GM19238 (cell line): Measurements from ENCODE around the gene CD2BP2.

Experiments
- DNase-seq: peaks from one replicate; pipeline ENCODE4 v3.0.0; 2011; ENCODE audit warnings: low spot score; ENCODE audit not compliant: insufficient read length

Gene CD2BP2

DNA sequence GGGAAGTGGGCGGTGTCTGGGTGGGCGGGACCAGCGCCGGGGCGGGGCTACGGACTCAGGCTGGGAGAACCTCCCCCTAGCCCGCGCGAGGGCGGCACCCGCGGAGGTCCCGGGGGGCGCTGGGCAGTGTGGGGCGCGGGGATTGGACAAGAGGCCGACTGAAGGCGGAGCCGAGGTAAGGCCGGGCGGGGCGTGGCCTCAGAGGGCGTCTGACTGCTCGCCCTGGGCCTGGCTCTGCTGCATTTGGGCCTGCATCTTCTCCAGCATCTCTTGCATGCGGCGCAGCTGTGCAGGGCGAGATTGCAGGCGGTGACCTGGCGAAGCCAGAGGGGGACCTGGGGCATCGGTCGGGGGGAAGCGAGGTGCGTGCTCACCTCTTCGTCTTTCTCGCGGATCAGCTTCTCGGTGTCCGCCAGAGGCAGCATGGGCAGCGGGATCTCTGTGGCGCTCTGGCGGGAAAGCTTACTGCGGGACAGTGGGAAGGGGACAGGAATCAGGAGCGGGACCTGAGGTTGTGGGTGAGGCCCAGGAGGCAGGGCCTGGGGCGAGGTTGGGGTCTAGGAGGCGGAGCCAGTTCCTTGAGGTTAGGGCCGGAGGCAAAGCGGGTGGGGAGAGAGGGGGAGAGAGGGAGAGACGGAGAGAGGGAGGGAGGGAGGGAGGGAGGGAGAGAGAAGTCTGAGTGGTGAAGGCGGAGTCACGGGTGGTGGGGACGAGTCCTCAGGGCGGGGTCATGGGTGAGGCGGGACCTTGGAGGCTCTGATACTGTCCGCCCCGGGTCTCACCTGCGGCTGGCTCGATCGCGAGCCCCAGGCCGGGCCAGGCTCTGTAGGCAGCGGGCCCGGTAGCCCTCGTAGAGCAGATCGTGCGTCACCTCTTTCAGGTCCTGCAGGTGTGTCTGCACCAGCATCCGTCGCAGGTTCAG is 23.4 kb upstream of the CD2BP2 start:
- DNase-seq: peak; percentile 95

DNA sequence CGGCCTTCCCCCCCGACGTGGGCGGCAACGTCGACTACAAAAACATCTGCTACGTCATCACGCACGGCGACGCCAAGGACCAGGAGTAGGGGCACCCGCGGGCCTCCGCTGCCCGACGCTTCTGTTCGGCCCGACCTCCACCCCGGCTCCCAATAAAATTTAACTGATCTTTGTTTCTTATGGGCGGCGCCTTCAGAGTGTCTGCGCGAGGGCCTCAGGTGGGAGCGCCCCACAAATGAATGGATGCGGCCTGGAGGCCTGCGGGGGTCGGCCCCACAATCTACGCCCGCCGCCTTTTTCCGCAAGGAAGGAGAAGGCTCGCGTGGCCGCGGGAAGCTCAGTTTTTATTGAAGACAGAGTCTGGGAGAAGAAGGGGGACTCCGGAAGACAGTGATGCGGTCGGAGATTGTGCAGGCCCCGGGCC is 22.7 kb upstream of the CD2BP2 start:
- DNase-seq: peak; percentile 70

DNA sequence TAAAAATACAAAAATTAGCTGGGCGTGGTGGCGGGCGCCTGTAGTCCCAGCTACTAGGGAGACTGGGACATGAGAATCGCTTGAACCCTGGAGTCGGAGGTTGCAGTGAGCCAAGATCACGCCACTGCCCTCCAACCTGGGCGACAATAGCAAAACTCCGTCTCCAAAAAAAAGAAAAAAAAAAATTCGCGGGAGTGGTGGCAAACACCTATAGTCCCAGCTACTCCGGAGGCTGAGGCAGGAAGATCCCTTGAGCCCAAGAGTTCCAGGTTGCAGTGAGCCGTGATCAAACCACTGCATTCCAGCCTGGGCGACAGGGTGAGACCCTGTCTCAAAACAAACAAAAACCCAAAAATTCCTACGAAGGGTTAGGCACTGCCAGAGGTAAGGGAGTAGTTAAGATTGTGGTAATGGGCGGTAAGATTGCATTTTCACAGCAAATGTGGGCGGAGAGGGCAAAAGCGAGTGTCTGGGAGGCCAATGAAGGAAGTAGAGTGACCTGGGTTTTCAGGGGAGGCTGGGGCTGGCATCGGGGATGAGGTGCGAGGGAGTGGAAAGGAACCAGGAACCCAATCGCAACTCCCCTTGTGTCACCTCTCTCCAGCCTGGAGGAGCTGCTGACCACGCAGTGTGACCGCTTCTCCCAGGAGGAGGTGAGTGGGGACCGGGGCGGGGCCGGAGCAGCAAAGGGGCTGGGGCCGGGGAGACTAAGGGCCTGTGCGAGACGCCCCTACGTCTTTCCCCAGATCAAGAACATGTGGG is 22.1 kb upstream of the CD2BP2 start:
- DNase-seq: no peak

DNA sequence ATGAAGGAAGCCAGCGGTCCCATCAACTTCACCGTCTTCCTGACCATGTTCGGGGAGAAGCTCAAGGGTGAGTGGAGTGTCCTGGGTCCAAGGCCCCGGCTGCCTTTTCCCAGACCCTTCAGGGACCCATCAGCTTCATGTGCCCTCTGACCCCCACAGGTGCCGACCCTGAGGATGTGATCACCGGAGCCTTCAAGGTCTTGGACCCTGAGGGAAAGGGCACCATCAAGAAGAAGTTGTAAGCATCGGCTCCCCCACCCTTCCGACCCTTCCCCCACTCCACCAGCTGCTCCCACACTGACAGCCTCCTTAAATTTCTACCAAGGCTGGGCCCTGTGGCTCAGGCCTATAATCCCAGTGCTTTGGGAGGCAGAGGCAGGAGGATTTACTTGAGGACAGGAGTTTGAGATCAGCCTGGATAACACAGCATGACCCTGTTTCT is 21.4 kb upstream of the CD2BP2 start:
- DNase-seq: no peak

DNA sequence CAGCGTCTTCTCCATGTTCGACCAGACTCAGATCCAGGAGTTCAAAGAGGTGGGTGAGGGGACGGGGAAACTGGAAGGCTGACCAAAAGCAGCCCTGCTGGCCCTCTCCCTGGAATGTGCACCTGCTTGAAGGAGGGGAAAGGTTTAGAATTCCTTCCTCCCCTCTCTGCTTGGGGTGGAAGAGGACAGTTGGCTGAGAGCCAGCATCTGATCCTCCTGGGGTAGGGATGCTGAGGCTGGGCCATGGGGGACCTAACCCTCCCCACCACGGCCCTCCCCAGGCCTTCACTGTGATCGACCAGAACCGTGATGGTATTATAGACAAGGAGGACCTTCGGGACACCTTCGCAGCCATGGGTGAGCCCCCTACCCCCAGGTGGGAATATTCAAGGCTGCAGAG is 20.8 kb upstream of the CD2BP2 start:
- no peak for DNase-seq

DNA sequence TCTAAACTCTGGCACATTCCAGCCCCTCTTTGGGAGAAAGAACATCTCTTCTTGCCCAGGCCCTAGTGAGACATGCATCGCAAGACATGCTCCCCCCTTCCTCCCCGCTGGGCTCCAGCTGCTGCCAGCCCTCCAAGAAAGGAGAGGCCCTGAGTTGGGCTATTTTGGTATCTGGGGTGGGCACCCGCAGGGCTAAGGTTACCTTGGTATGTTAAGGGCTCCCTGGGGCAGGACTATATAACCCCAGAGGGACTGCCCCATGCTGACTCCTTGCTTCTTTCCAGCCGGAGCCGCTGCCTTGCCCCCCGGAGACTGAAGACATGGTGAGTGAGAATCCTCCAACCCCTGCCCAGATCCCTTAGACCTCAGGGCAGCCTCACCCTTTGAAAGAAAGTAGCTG is 19.4 kb upstream of the CD2BP2 start, which contains the start of gene MYL11:
MYL11 (plus strand) TSS at position 265 of the 400 bp plus-strand sequence; CDS start at position 321, 56 bp downstream.
- no peak for DNase-seq

DNA sequence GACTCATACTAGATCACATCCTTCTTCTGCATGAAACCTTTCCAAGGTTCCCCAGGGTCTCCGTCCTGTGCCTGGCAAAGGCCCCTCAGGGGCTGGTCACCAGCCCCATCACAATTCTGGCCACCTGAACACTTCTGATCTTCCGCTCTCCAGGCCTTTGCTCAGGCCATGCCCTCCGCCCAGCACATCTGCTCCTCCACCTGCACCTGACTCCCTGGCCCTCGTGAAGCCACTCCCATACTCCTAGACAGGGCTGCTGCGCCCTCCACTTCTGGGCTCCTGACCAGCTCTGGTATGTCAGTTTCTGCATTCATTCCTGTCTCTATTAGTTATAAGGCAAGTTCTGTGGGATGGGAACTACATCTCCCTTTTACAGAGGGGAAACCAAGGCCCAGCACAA is 17.6 kb upstream of the CD2BP2 start:
- no peak for DNase-seq

DNA sequence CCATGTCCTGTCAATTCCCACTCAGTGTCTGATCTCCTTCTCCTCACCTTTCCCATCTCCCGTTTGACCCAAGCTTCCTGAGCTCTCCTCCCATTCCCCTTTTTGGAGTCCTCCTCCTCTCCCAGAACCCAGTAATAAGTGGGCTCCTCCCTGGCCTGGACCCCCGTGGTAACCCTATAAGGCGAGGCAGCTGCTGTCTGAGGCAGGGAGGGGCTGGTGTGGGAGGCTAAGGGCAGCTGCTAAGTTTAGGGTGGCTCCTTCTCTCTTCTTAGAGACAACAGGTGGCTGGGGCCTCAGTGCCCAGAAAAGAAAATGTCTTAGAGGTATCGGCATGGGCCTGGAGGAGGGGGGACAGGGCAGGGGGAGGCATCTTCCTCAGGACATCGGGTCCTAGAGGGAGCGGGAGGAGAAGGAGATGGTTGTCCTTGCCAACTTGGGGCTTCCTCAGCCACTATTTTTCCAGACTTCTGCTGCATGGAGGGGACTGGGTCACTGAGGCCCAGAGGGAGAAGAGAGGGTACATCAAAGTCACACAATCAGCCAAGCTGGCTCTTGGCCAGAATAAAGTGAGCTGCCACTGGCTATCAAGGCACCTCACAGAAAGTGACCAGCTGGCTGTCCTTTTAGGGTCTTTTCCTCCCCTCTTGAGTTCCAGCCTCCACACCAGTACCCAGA is 17.1 kb upstream of the CD2BP2 start:
- no peak for DNase-seq

DNA sequence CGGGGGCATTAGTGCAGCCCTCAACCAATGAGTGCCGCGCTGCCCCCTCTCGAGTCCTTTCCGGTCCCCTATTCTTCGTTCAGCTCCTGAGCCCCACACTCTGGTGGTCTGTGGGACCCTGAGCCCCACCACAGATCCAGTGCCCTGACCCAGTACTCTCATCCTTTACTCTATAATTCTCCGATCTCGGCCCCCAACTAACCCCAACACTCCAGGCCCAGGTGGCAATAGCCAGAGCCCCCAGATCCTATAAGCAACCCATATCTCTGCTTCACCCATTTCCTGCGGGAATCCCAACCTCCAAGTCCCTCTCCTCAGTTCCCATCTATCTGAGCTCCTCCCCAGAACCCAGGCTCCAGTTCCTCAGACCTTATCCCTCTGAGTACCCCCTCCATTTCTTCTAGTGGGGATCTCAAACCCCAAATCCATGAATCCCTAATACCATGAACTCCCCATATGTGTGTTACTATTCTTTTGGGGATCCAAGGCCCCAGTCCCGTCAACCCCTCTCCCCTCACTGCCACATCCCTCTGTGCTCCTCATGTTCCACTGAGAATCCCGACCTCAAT is 16.2 kb upstream of the CD2BP2 start:
- no peak for DNase-seq

DNA sequence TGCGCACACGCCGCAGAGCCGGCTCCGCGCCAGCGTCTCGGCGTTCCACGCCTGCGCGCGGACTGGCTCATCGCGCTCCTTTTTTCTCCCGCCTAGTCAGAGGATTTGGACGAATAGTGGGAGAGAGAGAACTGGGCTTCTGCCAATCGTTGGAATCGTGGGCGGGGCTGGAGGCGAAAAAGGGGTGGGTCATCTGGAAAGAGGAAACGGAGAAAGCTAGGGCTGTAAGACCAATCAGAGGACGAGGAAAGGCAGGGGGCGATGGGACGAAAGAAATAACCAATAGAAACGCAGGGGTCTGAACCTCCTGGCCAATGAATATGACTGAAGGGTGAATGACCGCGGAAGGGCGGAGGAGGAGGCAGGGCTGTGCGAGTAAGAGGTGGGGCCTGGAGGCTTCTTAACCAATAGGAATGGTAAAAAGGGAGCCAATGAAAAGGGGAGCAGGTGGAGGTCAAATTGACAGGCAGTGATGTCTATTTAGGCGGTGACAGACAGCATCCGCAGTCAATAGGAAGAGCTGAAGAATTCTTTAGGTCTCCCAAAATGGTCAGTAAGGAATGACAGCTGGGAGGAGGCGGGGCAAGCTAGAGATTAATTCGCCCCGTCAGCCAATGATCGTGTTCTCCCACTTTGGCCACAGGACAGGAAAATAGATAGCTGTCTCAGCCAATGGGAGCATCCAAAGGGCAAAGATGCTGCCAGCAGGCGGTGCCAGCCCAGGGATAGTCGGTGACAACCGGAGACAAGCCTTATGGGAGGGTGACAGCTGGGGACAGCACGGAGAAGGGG is 15.5 kb upstream of the CD2BP2 start, which contains the start of gene TBC1D10B:
TBC1D10B (minus strand) TSS at position 39 of the 792 bp plus-strand sequence. CDS start 311 bp downstream, outside the sequence.
- peak; percentile 95 for DNase-seq

DNA sequence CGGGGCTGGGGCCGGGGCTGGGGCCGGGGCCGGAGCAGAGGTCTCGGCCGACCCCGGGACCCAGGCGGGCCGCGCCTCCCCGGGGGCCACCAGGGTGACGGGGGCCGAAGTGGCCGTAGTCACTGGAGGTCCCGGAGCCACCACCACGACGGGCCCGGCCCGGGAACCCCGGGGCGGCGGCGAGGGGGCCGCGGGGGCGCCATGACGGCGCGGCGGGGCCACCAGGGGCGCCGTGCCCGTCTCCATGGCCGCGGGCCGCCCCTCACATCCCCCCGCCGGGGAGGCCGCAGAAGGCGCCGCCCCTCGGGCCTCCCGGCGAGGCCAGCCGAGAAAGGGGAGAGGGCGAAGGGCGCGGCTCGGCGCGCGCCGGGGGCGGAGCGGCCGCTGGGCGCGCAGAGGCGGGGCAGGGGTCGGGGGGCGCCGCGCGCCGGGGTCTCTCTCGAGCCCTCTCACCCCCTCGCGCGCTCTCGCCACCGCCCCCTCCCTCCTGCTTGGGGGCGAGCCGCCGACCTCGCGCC is 14.9 kb upstream of the CD2BP2 start:
- peak; percentile 66 for DNase-seq

DNA sequence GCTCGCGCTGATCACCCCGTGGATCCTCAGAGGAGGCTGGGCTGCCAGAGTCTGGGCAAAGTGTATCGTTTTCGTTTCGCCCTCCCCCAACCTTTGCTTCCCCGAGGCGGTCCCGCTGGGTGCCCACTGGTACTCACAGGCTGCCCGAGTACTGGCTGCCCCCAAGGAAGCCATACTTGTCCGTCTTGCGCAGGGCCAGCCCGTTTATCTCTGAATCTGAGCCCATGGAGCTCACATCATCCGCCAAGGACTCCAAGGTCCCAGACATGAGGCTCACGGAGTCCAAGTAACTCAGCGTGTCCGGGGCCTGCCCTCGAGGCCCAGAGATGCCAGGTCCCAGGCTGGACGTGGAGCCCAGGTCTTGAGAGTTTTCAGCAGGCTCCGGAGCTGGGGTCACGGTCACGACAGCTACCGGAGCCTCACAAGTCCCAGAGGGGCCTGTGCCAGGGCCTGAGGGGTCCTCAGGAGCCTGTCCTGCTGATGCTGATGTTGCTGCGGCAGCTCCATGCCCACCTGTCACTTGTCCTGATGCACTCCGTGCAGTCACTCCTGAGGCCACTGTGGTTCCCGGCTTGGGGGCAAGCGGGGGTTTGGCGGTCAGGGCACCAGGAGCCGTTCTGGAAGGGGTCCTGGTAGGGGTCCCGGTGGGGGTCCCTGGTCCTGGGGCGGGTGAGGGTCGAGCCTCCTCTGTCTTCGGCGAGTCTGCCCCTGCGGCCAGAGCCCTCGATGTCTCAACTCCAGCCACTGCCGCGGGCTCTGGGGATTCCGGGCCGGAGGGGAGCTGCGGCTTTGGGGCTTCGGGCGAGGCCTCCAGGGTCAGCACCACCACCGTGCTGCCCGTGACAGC is 14.2 kb upstream of the CD2BP2 start:
- DNase-seq: no peak

DNA sequence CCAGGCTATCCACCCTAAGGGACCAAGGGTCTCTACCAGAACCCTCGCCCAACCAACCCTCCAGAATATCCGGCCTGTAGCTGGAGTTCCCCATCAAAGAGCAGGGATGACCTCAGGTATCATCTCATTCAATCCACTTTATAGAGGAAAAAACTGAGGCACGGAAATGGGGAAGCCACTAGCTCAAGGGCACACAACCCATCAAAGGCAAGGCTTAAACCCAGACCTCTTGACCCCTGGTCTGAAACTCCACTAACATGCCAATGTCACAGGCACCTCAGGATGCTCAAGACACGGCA is 13.6 kb upstream of the CD2BP2 start:
- DNase-seq: no peak

DNA sequence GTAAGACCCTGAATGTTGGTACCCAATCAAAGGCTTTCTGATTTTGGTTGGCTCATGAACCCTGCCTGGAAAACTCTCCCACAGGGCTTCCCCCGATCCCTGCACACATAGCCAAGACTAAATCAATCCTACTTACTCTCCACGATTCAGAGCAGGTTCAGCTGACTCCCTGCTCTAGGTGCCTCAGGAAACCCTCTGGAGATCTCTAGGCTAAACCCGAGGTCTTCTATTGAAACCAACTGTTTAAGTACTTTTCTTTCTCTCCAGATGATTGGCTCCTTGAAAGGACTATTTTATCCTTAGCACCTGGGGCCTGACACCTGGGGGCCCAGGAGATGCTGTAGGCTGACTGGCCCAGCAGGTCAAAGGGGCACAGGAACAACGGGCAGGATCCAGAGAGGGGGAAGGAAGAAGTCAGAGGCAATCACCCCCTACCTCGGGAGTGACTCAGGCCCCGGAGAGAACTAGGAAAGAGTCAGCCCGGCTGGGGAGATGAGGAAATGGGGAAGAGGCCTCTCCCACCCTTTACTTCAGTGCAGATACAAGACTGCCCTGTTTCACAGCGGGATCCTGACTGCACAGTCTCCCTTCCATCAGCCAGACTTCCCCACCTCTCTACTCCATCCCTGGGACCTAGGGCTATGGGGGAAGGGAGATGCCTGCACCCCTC is 13.1 kb upstream of the CD2BP2 start:
- no peak for DNase-seq

DNA sequence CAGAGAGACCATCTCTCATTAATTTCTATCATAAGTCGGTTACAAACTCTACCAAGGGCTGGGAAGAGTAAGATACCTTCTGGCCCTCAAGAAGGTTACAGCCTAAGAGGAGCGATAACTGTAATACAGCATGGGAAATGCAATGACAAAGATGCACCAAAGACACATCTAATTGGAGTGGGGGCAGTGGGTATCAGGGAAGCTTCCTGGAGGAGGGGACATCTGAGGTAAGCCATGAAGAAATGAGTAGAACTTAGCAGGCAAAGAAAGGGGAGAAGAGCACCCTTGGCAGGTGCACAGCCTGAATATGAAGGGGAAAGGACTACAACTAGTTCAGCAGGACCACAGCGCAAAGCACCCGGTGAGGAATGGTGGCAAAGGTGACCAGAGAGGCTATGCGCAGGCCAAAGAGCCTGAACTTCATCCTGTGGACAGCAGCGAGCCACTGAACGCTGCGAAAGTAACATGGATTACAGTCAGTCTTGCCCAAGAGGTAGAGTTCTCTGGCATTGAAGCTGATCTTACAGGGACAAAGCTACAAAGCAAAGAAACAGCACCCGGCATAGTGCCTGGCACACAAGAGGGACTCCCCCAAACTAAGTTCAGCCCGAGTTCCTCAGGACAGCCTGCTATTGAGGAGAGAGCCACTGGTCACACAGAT is 12.4 kb upstream of the CD2BP2 start:
- DNase-seq: no peak

DNA sequence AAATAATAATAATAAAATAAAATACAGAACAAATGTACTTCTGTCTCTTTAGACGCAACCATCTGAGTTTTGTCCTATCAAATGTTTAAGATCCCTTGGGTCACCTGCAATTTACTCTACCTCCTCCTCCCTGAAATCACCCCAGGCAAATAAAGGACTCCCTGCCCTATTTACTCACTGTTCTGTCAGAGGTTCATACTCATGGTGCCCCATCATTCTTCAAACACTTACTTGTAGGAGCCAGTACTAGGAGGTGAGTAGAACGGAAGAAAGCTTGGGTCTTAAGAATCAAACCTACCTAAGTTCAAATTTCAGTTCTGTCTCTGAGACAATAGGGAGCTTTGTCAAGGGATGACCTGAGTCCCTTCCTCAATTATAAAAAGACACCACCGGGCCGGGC is 11.4 kb upstream of the CD2BP2 start:
- DNase-seq: no peak

DNA sequence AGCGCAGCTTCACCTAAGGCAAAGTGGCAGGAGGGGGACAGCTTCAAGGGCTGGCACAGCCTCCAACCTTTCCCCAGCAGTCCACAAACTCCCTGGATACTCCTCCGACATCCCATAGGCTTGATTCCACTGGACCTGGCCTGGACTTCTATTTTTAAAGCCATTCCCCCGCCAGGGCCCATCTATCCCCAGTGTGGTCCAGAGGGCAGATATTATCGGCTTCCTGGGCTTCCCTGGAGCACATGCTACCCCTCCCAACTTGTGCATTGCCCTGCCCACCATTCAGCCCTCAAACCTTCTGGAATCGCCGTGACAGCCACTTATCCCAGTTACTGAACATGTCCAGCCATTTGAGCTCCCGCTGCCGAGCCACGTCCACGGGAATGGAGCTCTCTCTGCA is 10.1 kb upstream of the CD2BP2 start:
- DNase-seq: no peak

DNA sequence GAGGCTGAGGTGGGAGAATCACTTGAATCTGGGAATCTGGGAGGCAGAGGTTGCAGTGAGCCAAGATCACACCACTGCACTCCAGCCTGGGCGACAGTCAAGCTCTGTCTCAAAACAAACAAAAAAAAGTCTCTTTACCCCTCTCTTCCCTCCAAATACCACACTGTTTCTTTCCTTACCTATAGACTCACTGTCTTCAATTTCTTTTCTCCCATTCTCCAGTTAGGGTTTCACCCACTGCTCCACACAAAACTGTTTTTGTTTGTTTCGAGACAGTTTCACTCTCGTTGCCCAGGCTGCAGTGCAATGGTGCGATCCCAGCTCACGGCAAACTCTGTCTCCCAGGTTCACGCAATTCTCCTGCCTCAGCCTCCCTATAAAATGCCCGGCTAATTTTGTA is 6.1 kb upstream of the CD2BP2 start:
- no peak for DNase-seq

DNA sequence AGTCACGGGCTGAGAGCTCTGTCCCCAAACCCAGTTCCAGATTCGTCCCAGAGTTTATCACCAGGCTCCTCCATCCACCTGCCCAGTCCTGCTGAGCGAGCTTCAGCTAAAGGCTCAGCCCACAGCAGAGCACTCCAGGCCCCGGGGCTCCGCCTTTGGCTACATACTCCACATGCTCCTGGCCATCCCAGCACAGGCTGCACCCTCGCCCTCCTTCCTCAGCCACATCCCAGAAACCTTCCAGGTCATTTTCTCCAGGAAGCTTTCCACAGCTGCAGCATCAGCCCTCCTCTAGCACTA is 4.7 kb upstream of the CD2BP2 start:
- DNase-seq: no peak
